NCI-H226 (cell line): ENCODE data around the gene PHTF1.

Experiments
- DNase-seq: peaks from one replicate; pipeline ENCODE4 v3.0.0-alpha.2; 2015

Gene PHTF1

GRCh38 chr1:113663165-113663951, 95.9 kb downstream of the PHTF1 start:
- peak; percentile 11 for DNase-seq

- DNase-seq, result no peak
Observed at GRCh38 chr1:113662101-113662500, 97.2 kb downstream of the PHTF1 start.

DNA sequence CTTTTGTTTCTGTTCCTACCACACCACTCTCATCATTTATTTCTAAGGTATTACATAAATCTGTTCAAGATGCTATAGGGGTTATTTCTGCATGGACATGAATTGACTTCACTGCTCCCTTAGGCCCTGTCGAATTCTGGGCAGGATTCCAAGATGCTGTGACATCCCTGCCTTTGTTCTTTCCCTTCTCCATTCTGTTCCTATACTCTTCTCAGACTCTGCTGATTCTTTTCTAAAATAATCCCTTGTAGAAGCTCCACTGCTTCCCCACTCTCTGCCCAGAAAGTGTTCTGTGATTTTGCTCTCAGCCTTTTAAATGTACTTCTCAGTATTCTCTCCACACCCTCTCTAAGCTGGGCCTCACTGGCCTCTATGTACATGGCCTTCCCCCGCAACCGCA, 99.2 kb downstream of the PHTF1 start:
- DNase-seq, result no peak

DNA sequence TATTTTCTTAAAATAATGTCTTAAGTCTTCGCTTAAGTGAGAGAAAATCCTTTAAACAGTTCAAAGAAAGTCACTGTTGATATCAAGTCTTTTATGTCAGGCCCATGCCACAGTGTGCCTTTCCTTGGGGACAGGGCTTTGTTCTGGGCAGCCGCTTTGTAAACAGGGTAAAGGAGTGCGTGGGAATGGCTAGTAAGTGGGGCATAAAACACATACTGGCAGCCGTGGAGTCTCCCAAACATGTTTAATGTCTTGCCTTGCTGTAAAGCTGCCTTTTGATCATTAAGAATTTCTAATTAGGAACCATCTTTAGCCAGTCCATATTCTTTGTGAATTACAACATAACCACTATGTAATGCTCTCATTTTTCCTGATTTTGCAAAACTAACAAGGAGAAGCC, 99.7 kb downstream of the PHTF1 start:
- no peak for DNase-seq

DNA sequence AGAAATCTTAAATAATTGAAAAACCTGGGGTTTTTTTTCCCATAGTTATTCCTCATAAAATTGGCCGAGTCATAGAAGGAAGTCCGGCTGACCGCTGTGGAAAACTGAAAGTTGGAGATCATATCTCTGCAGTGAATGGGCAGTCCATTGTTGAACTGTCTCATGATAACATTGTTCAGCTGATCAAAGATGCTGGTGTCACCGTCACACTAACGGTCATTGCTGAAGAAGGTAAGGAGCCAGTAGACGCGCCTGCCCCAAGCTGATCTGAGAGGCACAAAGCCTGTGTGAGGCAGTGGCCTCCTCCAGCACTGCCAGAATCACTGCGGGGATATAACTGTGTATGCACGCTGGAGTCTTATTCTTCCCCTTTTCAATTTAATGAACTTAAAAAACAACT, 100.3 kb downstream of the PHTF1 start:
- DNase-seq, result no peak

GRCh38 chr1:113657556-113658063, 101.7 kb downstream of the PHTF1 start:
- no peak for DNase-seq

GRCh38 chr1:113657126-113657525, 102.2 kb downstream of the PHTF1 start:
- DNase-seq, result no peak

- DNase-seq, result no peak
Observed at GRCh38 chr1:113654883-113655282, 104.4 kb downstream of the PHTF1 start.

- no peak for DNase-seq
Observed at GRCh38 chr1:113653741-113654140, 105.5 kb downstream of the PHTF1 start.

DNA sequence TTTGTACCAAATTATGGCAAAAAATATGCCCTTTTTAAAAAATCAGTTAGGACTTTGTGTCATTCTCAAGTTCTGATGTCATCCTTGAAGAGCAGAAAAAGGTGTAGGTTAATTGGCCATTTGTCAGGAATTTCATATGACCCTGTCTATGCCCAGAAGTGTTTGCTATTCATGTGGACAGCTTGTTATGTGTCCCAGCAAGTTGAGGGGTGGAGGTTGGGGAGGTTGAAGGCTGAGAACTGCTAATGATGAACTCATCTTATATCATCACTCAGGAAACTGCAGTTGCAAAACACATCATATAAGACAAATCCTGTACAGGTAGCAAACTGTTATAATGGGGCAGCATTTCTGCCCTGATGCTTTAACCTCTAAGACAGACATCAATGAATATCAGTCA, 106.5 kb downstream of the PHTF1 start:
- peak; percentile 50 for DNase-seq

- no peak for DNase-seq
Observed at GRCh38 chr1:113648478-113648877, 110.8 kb downstream of the PHTF1 start.

DNA sequence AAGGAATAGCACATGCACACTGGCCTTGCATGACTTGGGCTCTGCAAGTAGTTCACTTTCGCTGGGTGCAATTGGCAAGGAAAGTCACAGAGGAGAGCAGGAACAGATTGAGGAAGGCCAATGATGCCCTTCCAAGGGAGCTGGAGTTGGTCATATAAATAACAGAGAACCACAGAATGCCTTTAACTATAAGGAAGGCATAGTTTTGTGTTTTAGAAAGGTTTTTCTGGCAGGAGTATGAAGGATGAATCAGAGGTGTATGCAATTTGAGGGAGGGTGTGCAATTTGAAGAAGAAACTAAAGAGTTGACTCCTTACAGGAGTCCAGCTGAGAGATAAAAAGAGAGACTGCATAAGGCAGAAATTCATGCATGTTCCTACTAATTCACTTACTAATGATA, 112.1 kb downstream of the PHTF1 start:
- peak; percentile 61 for DNase-seq
